ENCODE data around the gene C1orf87.

Gene C1orf87

DNA sequence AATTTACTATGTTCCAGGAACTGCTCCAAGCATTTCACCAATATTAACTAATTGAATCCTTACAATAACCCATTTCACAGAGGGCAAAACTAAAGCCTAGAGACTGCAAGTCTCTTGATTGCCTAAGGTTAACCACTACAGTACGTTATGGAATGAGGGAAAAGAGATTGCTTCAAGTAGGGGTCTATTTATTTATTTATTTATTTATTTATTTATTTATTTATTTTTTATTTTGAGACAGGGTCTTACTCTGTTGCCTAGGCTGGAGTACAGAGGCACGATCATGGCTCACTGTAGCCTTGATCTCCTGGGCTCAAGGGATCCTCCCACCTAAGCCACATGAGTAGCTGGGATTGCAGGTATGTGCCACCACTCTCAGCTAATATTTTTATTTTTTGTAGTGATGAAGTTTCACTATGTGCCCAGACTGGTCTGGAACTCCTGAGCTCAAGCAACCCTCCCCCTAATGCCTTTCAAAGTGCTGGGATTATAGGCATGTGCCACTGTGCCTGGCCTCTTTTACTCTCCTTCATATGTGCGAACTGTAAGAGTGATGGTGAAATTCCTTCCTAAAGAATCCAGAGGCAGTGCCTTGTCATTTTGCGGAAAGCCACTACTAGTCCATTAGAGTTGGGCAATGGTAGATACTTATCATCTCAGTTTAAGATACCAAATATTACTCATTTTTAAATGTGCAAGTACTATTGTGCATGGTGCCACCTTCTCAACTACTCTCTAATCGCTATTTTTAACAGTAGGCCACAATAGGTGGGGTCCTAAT, 81.3 kb downstream of the C1orf87 start:
- H3K9me2 ChIP-seq (replicated peaks; ENCODE audit: insufficient read depth, low read length) = no peaks in the 10 kb centered on the region
- TF ChIP-seq EZH2phosphoT487 (IDR thresholded peaks at IDR 0.05; ENCODE audit: low read length) (no peak), EZH2 (optimal IDR thresholded peaks at IDR 0.05; ENCODE audit: low read depth, low read length) (no peak)
- TF ChIP-seq, protein P1, sequence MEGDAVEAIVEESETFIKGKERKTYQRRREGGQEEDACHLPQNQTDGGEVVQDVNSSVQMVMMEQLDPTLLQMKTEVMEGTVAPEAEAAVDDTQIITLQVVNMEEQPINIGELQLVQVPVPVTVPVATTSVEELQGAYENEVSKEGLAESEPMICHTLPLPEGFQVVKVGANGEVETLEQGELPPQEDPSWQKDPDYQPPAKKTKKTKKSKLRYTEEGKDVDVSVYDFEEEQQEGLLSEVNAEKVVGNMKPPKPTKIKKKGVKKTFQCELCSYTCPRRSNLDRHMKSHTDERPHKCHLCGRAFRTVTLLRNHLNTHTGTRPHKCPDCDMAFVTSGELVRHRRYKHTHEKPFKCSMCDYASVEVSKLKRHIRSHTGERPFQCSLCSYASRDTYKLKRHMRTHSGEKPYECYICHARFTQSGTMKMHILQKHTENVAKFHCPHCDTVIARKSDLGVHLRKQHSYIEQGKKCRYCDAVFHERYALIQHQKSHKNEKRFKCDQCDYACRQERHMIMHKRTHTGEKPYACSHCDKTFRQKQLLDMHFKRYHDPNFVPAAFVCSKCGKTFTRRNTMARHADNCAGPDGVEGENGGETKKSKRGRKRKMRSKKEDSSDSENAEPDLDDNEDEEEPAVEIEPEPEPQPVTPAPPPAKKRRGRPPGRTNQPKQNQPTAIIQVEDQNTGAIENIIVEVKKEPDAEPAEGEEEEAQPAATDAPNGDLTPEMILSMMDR (IDR thresholded peaks at IDR 0.05; ENCODE audit: low read length) = no peak
- no peaks in the 10 kb centered on the region for H3K79me2 ChIP-seq (ENCODE audit: low read length)
- no peak for DNase-seq
- no peak overlapping the region for H3K27ac ChIP-seq (ENCODE audit: low read length)
- no peaks in the 10 kb centered on the region for H3K27me3 ChIP-seq (replicated peaks; ENCODE audit: insufficient read depth, low read length)
- H3K9me3 ChIP-seq (replicated peaks; ENCODE audit: insufficient read depth, low read length) = no peaks in the 10 kb centered on the region
- H3K9ac ChIP-seq (ENCODE audit: low read length) = no peak overlapping the region
- no peaks in the 10 kb centered on the region for H4K20me1 ChIP-seq (ENCODE audit: insufficient read depth, low read length)
- H3F3A ChIP-seq (ENCODE audit: insufficient read depth, low read length) = no peaks in the 10 kb centered on the region
- no peak overlapping the region for H2AFZ ChIP-seq (ENCODE audit: low read length)
- no peak overlapping the region for H3K4me2 ChIP-seq (ENCODE audit: low read depth, low read length)
- H3K4me1 ChIP-seq (ENCODE audit: low read length) = no peaks in the 10 kb centered on the region
- no peak overlapping the region for H3K4me3 ChIP-seq (ENCODE audit: low read length)
- no peaks in the 10 kb centered on the region for H3K36me3 ChIP-seq (replicated peaks; ENCODE audit: insufficient read depth, low read length)

DNA sequence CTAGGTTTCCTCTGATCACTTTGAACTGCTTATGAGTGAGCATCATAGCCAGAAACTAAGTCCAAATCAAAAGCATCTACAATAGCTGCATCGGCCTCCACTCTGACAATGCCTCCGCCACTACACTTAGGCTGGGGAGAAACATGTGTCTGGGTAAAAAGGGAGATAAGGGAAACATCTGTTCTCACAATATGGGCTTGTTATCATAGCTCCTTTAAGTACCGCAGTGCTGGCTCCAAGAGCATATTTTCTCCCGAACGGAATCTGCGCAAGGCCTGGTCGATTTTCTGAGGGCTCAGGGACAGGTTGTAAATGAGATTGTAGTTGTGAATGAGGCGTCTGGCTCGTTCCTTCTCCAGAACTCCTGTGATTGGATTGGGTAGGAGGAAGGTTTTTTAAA, 83.1 kb downstream of the C1orf87 start:
- Histone ChIP-seq H4K20me1 (ENCODE audit: insufficient read depth, low read length) (no peaks in the 10 kb centered on the region), H3K4me2 (ENCODE audit: low read depth, low read length) (no peak overlapping the region), H3K27ac (ENCODE audit: low read length) (no peak overlapping the region), H3K27me3 (replicated peaks; ENCODE audit: insufficient read depth, low read length) (no peaks in the 10 kb centered on the region), H3K36me3 (replicated peaks; ENCODE audit: insufficient read depth, low read length) (no peaks in the 10 kb centered on the region), H3K4me3 (ENCODE audit: low read length) (no peak overlapping the region), H3K9ac (ENCODE audit: low read length) (no peak overlapping the region), H3K4me1 (ENCODE audit: low read length) (no peaks in the 10 kb centered on the region), H3K79me2 (ENCODE audit: low read length) (no peaks in the 10 kb centered on the region), H3K9me2 (replicated peaks; ENCODE audit: insufficient read depth, low read length) (no peaks in the 10 kb centered on the region), H3K9me3 (replicated peaks; ENCODE audit: insufficient read depth, low read length) (no peaks in the 10 kb centered on the region), H3F3A (ENCODE audit: insufficient read depth, low read length) (no peaks in the 10 kb centered on the region), H2AFZ (ENCODE audit: low read length) (no peak overlapping the region)
- no peak for DNase-seq
- TF ChIP-seq EZH2 (optimal IDR thresholded peaks at IDR 0.05; ENCODE audit: low read depth, low read length) (no peak), EZH2phosphoT487 (IDR thresholded peaks at IDR 0.05; ENCODE audit: low read length) (no peak)
- TF ChIP-seq, protein P1 (IDR thresholded peaks at IDR 0.05; ENCODE audit: low read length) = no peak

DNA sequence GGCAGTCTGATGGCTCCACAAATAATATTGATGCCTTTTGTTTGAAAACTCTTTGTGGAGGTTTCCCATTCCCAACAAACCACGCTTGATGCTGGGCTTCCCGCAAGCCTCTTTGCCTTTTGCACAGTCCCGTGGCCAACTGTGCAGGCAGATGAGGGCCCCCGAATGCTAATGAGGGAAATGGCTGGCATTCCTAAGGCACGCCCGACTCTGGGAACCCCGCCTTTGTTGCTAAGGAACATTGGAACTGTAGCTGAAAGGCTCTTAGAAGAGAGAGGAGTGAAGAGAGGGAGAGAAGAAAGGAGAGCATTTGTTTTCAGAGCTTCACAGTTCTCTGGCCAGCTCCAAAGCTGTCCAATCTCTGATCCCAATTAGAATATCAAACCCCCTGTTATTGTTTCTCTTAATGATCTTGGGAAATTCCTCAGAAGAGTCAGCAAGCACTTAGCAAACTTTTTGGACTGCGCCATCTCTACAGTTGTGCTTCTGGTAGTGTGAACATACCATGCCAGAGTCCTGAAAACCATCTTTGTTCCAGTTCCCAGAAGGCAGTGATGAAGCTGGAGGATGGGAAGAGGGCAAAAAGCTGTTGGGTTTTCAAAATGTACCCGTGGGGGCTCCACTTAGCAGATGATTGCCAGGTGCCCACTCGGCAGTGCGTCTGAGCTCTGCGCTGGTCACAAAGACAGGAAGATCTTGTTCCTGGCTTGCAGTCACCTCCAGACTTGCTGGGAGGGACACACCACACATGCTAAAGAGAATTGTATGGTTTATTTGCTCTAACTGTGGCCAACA, 86.9 kb downstream of the C1orf87 start:
- Histone ChIP-seq H3K4me1 (ENCODE audit: low read length) (no peaks in the 10 kb centered on the region), H3K9me2 (replicated peaks; ENCODE audit: insufficient read depth, low read length) (no peaks in the 10 kb centered on the region), H3K27ac (ENCODE audit: low read length) (no peak overlapping the region), H3K79me2 (ENCODE audit: low read length) (no peaks in the 10 kb centered on the region), H3K4me2 (ENCODE audit: low read depth, low read length) (no peak overlapping the region), H2AFZ (ENCODE audit: low read length) (no peak overlapping the region), H4K20me1 (ENCODE audit: insufficient read depth, low read length) (no peaks in the 10 kb centered on the region), H3F3A (ENCODE audit: insufficient read depth, low read length) (no peaks in the 10 kb centered on the region), H3K36me3 (replicated peaks; ENCODE audit: insufficient read depth, low read length) (no peaks in the 10 kb centered on the region), H3K9ac (ENCODE audit: low read length) (no peak overlapping the region), H3K9me3 (replicated peaks; ENCODE audit: insufficient read depth, low read length) (no peaks in the 10 kb centered on the region), H3K27me3 (replicated peaks; ENCODE audit: insufficient read depth, low read length) (no peaks in the 10 kb centered on the region), H3K4me3 (ENCODE audit: low read length) (no peak overlapping the region)
- TF ChIP-seq, protein P1 (IDR thresholded peaks at IDR 0.05; ENCODE audit: low read length) = no peak
- TF ChIP-seq EZH2phosphoT487 (IDR thresholded peaks at IDR 0.05; ENCODE audit: low read length) (no peak), EZH2 (optimal IDR thresholded peaks at IDR 0.05; ENCODE audit: low read depth, low read length) (no peak)
- DNase-seq = no peak
